WTC11 (cell line): ENCODE results near the gene CRYBA4. TPM values are rescaled to one million over a fixed set of nuclear protein-coding genes. Genes with fewer than 3 reads are reported as not detected.

Experiments used
- ATAC-seq: fragments of 200-7000 bp; cut with Tn5 transposase; 2 replicates; pipeline ENCODE4 v1.10.0; 2021; ENCODE audit warnings: mild to moderate bottlenecking, moderate library complexity
- CTCF ChIA-PET: fragments of 300-600 bp; sonication (Branson Sonifier 250); formaldehyde crosslinking; loops from one replicate; lab custom pipeline; 2021; ENCODE audit warnings: antibody characterized with exemption; lab: Charles Lee
- POLR2A ChIA-PET: fragments of 350-600 bp; sonication (Branson Sonifier 250); formaldehyde crosslinking; loops from one replicate; lab custom pipeline; 2021; ENCODE audit warnings: antibody characterized with exemption; lab: Charles Lee
- DNase-seq: peaks from one replicate; pipeline ENCODE4 v3.0.0; 2021; ENCODE audit warnings: low spot score
- H3K27ac Mint-ChIP-seq: 2 replicates; pipeline ENCODE4 v1.8.0; 2021; ENCODE audit warnings: mixed read lengths
- H3K27me3 Mint-ChIP-seq: 2 replicates; pipeline ENCODE4 v1.8.0; 2021; ENCODE audit warnings: low read depth, mild to moderate bottlenecking, moderate library complexity, mixed read lengths
- H3K36me3 Mint-ChIP-seq: 2 replicates; pipeline ENCODE4 v1.8.0; 2021; ENCODE audit warnings: mixed read lengths
- H3K4me1 Mint-ChIP-seq: 2 replicates; pipeline ENCODE4 v1.8.0; 2022; ENCODE audit warnings: mixed read lengths
- H3K4me3 Mint-ChIP-seq: 2 replicates; pipeline ENCODE4 v1.8.0; 2021; ENCODE audit warnings: mild to moderate bottlenecking, moderate library complexity, mixed read lengths
- H3K9me3 Mint-ChIP-seq: 2 replicates; pipeline ENCODE4 v1.8.0; 2021; ENCODE audit warnings: mixed read lengths
- AFF4 ChIP-seq: sonication (generic); formaldehyde crosslinking; IDR thresholded peaks from 2 replicates; pipeline ENCODE4 v1.8.1; 2023; ENCODE audit warnings: mild to moderate bottlenecking, missing genetic modification reagents, borderline replicate concordance
- CREB1 ChIP-seq: sonication (generic); formaldehyde crosslinking; IDR thresholded peaks from 2 replicates; pipeline ENCODE4 v1.8.0; 2023; ENCODE audit warnings: mild to moderate bottlenecking, missing genetic modification reagents
- E2F4 ChIP-seq: sonication (generic); formaldehyde crosslinking; IDR thresholded peaks from 2 replicates; pipeline ENCODE4 v1.8.1; 2022; ENCODE audit warnings: low read depth, mild to moderate bottlenecking, moderate library complexity, missing genetic modification reagents, borderline replicate concordance
- ETV6 ChIP-seq: sonication (generic); formaldehyde crosslinking; IDR thresholded peaks from 2 replicates; pipeline ENCODE4 v1.8.1; 2022; ENCODE audit warnings: mild to moderate bottlenecking, missing genetic modification reagents
- FOXK1 ChIP-seq: sonication (generic); formaldehyde crosslinking; IDR thresholded peaks from 2 replicates; pipeline ENCODE4 v1.8.0; 2022; ENCODE audit warnings: mild to moderate bottlenecking, moderate library complexity, missing genetic modification reagents
- JAZF1 ChIP-seq: fragments of 250-450 bp; sonication (Bioruptor Pico); IDR thresholded peaks from 2 replicates; pipeline ENCODE4 v1.9.0; 2021; ENCODE audit warnings: moderate library complexity, mild to moderate bottlenecking, inconsistent platforms
- MXD4 ChIP-seq: fragments of 250-450 bp; sonication (Bioruptor Pico); IDR thresholded peaks from 2 replicates; pipeline ENCODE4 v1.8.0; 2021; ENCODE audit warnings: mild to moderate bottlenecking, moderate library complexity, borderline replicate concordance
- NFE2L1 ChIP-seq: sonication (generic); formaldehyde crosslinking; IDR thresholded peaks from 2 replicates; pipeline ENCODE4 v1.8.1; 2023; ENCODE audit warnings: missing genetic modification reagents
- RORB ChIP-seq: fragments of 250-450 bp; sonication (Bioruptor Pico); IDR thresholded peaks from 2 replicates; pipeline ENCODE4 v1.9.0; 2021; ENCODE audit warnings: mild to moderate bottlenecking
- SMAD3 ChIP-seq: sonication (generic); formaldehyde crosslinking; IDR thresholded peaks from 2 replicates; pipeline ENCODE4 v1.8.0; 2022; ENCODE audit warnings: missing genetic modification reagents, mild to moderate bottlenecking, borderline replicate concordance
- SOX15 ChIP-seq: fragments of 250-450 bp; sonication (Bioruptor Pico); IDR thresholded peaks from 2 replicates; pipeline ENCODE4 v1.9.0; 2021; ENCODE audit warnings: mild to moderate bottlenecking
- STAT6 ChIP-seq: sonication (generic); formaldehyde crosslinking; conservative IDR thresholded peaks from 2 replicates; pipeline ENCODE4 v1.8.1; 2023; ENCODE audit warnings: mild to moderate bottlenecking, low read depth, missing genetic modification reagents, moderate library complexity
- USF2 ChIP-seq: sonication (generic); formaldehyde crosslinking; IDR thresholded peaks from 2 replicates; pipeline ENCODE4 v1.8.1; 2023; ENCODE audit warnings: mild to moderate bottlenecking, missing genetic modification reagents, moderate library complexity
- ZBTB21 ChIP-seq: sonication (generic); formaldehyde crosslinking; IDR thresholded peaks from 2 replicates; pipeline ENCODE4 v1.8.1; 2023; ENCODE audit warnings: mild to moderate bottlenecking, missing genetic modification reagents, borderline replicate concordance
- ZBTB43 ChIP-seq: sonication (generic); formaldehyde crosslinking; IDR thresholded peaks from 2 replicates; pipeline ENCODE4 v1.8.1; 2023; ENCODE audit warnings: mild to moderate bottlenecking, missing genetic modification reagents
- ZNF425 ChIP-seq: fragments of 250-450 bp; sonication (Bioruptor Pico); conservative IDR thresholded peaks from 2 replicates; pipeline ENCODE4 v1.9.0; 2021; ENCODE audit warnings: mild to moderate bottlenecking
- ZNF532 ChIP-seq: fragments of 250-450 bp; sonication (Bioruptor Pico); IDR thresholded peaks from 2 replicates; pipeline ENCODE4 v1.9.0; 2021; ENCODE audit warnings: mild to moderate bottlenecking, borderline replicate concordance
- total RNA-seq: library from RNA; stranded (reverse); gene quantifications from 3 replicates; pipeline ENCODE4 v1.2.3, GENCODE V29; 2021

CRYBA4 gene
- total RNA-seq, 1 experiment from 2014 or later: 0.81 TPM

GRCh38 chr22:26586556-26587325 lies 35.0 kb upstream of the CRYBA4 start (continued):
- TF ChIP-seq STAT6 (no peak), ETV6 (CRISPR knock-in tag) (no peak), FOXK1 (CRISPR knock-in tag) (no peak)

GRCh38 chr22:26587991-26588613 lies 33.7 kb upstream of the CRYBA4 start:
- H3K9me3 Mint-ChIP-seq: peaks cover 6% of the 10 kb centered on the region; the same call in 1 of the 2 replicates
- DNase-seq (no peak), ATAC-seq (no peak)
- POLR2A ChIA-PET: no interaction called here
- peaks cover 56% of the 10 kb centered on the region for H3K4me1 Mint-ChIP-seq
- CTCF ChIA-PET: no interaction called here
- H3K27ac Mint-ChIP-seq: no peak overlapping the region
- H3K36me3 Mint-ChIP-seq: peaks cover 17% of the 10 kb centered on the region
- no peaks in the 10 kb centered on the region; the same call in 1 of the 2 replicates for H3K27me3 Mint-ChIP-seq
- H3K4me3 Mint-ChIP-seq: peak overlapping the region; percentile 85
- TF ChIP-seq RORB (CRISPR knock-in tag) (no peak), ZBTB43 (no peak), AFF4 (CRISPR knock-in tag) (no peak), ZNF532 (CRISPR knock-in tag) (no peak), JAZF1 (CRISPR knock-in tag) (no peak), SMAD3 (CRISPR knock-in tag) (no peak), ZBTB21 (no peak), ZNF425 (CRISPR knock-in tag) (no peak), MXD4 (CRISPR knock-in tag) (no peak), FOXK1 (CRISPR knock-in tag) (no peak), CREB1 (CRISPR knock-in tag) (no peak), NFE2L1 (CRISPR knock-in tag) (no peak), E2F4 (no peak), USF2 (CRISPR knock-in tag) (no peak), SOX15 (CRISPR knock-in tag) (no peak)
